ENCODE results near the gene LTB4R2.
"Not testable (repeated sequence)": the region's sequence is repeated elsewhere in the genome, so short reads cannot be mapped to it uniquely, and the experiment has no call there.

The LTB4R2 gene

DNA sequence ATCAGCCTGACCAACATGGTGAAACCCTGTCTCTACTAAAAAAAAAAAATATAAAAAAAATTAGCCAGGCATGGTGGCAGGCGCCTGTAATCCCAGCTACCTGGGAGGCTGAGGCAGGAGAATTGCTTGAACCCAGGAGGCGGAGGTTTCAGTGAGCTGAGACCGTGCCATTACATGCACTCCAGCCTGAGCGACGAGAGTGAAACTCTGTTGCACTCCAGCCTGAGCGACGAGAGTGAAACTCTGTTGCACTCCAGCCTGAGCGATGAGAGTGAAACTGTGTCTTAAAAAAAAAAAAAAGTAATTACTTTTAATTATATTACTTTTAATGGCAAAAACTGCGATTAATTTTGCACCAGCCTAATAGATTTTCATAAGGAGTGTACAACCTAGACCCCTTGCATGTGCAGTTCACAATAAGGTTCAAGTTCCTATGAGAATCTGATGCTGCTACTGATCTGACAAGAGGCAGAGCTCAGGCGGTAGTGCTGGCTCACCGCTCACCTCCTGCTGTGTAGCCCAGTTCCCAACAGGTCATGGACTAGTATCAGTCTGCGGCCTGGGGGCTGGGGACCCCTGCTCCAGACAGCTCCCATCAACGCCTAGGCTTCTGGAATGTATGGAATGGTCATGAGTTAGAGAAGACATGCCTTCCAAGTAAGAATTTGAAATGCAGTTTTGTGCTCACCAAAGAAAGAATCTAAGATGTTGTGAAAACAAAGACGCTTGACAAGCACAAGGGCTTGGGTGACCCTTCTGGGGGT lies 11.5 kb downstream of the LTB4R2 start:
- no peak for DNase-seq

DNA sequence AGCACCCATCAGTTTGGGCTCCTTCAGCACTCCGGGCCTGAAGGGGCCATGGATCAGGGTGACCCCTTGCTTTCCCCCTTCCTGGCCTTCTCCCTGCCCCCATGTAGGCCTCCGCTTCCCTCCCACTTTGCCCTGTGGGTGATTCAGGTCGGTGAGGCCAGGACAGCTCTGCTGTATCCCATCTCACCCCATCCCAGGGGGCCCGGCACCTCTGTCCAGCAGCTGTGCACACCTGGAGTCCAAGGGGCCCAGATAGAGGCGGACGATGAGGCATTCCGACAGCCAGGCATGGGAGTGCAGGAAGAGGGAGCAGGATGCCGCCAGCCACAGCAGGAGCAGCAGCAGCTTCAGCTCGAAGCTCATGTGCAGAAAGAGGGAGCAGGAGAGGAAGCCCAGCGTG lies 12.7 kb downstream of the LTB4R2 start:
- DNase-seq, result no peak

DNA sequence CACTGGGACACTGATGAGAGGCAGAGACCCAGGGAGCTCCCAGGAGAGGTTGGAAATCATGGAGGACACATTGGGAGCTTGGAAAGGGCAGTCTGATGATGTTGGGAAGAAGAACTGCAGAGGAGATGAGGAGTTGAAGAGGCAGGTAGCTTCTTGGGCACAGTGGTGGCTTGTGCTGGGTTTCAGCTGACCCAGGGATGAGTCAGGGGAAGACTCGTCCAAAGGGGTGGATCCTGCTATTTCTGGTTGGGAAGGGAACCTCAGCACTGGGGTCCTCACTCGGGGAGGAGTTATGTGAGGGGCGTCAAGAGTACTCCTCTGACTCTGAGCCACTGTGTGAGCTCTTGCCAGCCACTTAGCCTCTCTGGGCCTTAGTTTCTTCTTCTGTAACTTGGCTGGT lies 13.4 kb downstream of the LTB4R2 start:
- no peak for DNase-seq

- no peak for DNase-seq
These were observed 14.1 kb downstream of the LTB4R2 start for GRCh38 chr14:24324024-24324423.

GRCh38 chr14:24325041-24325530 lies 15.1 kb downstream of the LTB4R2 start:
- no peak for DNase-seq

DNA sequence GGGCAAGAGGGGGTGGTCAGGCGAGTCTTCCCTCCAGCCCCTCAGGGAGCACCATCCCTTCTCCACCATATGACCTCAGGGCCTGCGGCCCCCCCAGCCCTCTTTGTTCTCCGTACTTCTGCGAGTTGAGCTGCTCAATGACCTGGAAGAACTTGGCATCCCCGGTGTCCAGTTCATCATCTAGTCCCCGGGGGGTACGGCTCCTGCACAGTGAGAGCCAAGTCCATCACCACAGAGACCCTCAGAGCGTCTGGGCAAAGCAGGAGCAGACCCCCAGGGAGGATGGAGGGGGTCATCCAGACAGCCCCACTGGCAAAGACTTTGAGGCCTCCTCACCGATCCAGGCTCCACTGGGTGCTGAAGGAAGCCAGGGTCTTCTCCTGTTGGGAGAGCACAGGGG lies 16.0 kb downstream of the LTB4R2 start:
- no peak for DNase-seq

GRCh38 chr14:24327303-24327702 lies 17.4 kb downstream of the LTB4R2 start:
- DNase-seq, result no peak

- DNase-seq, result not testable (repeated sequence)
These were observed 18.0 kb downstream of the LTB4R2 start for GRCh38 chr14:24327914-24328313.

DNA sequence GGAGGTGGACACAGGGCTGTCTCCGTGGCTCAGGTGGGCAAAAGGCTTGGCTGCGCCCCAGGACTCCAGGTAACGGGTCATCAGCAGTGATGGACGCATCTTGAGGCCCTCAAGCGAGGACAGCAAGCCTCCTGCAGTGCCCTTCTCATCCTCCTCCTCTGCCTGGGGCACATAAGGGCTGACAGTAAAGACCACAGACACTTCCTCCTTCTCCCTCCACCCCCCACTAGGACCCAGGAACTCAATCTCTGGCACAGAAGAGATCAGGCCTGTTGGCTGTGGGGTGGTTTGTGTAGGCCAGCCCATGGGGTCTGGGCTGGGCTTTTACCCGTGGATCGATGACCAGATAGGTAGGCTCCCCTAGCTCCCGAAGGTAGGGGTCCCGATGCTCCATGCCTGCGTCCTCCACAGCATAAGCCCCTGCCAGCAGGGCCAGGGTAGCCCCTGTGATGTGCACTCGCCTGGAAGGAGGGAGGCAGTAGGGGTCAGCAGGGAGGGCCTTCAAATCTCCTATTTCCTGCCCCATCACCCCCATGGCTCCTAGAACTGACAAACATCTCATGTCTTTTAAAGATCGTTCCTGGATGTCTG lies 19.2 kb downstream of the LTB4R2 start:
- DNase-seq, result no peak

DNA sequence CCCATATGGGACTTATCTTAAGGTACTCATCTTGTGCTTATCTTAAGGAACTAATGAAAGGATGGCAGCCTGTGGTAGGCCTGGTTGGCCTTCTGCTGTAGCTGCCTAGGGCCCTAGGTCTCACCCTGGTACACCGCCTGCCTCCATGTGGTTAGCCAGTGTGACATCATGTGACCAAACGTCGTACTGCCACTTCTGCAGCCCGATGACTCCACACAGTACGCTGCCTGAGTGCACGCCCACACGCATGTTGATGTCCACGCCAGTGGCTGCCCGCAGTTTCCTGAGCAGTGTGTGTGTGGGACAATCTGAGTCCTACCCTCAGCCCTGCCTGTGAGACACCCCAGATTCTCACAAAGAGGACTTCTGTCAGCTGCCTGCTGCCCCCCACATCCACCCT lies 19.8 kb downstream of the LTB4R2 start:
- DNase-seq, result no peak

DNA sequence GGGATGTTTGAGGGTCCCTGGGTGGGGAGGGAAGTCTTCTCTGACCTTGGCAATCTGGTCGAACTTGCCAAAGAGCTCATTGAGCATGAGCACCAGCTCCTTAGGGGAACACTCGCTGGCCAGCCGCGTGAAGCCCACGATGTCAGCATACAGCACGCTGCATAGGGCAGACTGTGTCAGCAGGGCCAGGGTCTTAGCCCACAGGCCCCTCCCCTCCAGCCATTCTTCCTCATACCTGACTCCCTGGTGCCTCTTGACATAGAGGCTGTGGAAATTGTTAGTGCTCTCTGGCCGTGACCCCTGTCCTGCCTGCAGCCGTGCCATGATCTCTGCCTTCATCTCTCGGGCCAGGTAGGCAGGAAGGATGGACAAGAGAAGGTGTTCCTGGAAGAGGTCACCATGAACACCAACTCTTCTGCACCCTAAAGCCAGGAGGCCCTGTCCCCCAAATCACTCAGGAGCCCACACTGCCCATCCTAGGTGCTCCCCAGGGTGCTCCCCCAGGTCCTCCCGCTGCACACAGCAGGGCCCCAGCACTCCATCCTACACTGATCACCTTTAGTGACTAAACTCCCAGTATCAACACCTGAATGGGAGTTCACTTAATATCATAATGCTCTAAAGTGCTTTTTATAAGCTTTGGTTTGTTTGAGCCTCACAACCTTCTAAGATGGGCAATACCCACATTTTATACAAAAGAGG lies 21.2 kb downstream of the LTB4R2 start:
- no peak for DNase-seq

DNA sequence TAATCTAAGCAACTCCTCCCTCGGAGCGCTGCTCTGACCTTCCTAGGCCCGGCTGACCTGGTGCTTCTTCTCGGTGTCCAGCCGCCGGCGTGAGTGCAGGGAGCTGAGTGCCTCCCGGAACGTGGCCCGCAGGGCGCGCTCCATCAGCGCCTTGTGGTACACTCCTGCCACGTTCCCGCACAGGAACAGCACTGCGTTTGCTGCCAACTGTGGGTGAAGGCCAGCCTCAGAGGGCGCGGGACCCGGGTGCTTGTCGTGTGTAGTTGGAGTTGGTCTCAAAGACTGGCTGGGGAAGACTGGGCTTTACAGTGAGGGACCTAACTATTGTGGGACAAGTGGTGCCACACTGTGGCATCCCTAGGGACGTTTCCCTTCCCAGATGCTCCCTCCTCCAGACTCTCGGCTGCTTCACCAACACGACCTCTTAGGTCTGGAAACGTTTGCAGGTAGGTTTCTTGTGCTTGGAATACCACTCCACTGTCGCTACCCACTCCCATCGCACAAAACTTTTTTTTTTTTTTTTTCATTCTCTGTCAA lies 21.9 kb downstream of the LTB4R2 start:
- DNase-seq, result no peak

DNA sequence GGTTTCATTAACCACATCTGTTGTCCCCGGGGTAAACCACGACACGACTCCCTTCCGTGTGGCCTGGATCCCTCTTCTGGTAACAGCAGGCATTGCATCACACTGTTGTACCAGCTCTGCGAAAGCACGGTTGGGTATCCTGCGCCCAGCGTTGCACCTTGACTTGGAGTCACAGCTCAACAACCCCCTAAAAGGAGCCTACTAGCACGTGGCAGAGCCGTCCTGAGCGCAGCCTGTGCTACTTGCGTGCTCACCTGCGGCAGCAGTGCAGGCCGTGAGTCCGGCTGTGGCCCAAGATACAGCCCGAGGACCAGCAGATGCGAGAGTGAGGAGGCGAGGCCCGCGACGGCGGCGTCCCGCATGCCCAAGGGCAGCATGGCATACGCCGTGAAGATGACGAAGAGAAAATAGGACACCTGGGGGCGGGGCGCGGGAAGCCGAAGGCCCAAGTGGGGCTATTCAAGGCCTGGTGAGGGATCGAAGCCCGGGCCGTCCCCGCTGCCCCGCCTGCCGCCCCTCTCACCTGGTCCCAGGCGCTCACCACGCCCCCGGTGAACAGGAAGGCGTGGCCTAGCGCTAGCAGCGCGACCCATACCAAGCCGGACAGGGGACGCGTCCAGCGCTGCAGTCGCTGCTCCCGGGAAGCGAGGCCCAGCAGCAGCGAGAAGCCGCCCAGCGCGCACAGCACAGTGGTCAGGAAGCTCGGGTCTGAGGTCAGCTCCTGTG lies 22.5 kb downstream of the LTB4R2 start:
- peak; percentile 68 for DNase-seq

- no peak for DNase-seq
These were observed 24.7 kb downstream of the LTB4R2 start, which contains the start of gene ADCY4 for GRCh38 chr14:24334431-24335291. Gene ADCY4, minus strand, starts transcription at chr14:24335071. Its CDS starts 419 bp downstream, at chr14:24334652.

DNA sequence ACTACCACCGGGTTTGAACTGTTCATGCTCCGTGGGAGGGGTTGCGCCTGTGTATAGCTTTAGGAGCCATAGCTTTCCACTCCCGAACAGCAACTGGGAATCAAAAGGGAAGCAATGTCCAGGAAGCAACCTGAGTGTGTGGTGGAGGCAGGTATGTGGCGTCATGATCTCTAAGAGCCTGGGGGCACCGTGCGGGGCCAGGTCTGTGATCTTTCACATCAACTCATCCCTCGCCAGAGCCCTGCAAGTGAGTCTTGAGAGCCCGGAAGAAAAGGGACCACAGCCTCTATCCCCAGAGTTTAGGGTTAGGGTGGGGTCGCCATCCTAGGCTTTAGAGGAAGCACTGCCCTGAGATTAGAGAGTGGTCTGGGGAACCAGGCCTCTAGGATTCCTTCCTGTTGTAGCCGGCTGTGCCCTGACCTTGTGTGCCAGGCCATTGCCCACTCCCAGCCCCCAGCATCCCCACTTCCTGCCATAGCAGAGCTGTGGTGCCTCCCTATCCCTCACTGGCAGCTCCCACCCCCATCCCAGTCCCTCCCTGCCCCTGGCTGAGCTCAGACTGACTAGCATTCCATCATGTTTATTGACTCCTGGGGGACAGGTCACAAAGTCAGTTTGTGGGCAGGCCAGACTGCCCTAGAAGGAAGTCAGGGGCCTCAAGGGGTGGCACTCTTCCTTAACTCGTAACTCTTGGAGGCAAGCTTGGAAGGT lies 25.7 kb downstream of the LTB4R2 start:
- no peak for DNase-seq

GRCh38 chr14:24337144-24337823 lies 27.3 kb downstream of the LTB4R2 start:
- no peak for DNase-seq

DNA sequence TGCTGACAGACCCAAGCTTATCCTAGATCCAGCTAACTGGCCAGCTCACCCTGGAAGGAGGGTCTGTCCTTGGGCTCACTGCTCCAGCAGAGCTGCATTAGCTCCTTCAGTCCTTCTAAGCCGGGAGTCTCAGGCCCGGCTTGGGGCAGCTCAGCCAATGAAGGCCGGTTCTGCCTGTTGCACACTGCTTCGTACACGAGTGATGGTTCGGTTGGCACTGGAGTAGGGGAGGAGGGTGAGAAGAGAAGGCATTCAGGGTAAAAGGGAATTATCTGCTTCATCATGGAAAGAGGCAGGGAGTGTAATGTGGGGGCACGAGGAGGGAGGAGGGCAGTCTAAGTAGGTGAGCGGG lies 27.9 kb downstream of the LTB4R2 start:
- DNase-seq, result no peak

DNA sequence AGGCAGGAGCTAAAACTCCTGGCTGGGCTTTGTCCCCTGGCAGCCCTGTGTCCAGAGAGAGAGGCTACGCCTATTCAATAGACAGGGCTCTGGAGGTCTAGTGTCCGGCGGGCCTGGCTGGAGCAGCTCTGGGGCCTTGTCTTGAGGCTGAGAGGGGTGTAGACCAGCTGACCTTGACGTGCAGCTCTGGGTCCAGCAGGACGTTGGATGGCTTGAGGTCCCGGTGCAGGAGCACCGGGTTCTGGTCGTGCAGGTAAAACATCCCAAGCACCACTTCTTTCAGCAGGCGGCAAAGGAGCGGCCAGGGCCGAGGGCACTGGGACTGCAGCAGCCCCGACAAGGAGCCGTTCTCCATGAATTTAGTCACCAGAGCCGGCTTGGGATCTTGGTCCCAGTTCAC lies 28.9 kb downstream of the LTB4R2 start:
- no peak for DNase-seq

GRCh38 chr14:24339284-24340151 lies 29.6 kb downstream of the LTB4R2 start, which contains the start of gene RIPK3:
Gene RIPK3, minus strand, starts transcription at chr14:24339991. Its CDS starts 165 bp downstream, at chr14:24339826.
- no peak for DNase-seq

GRCh38 chr14:24340606-24341005 lies 30.7 kb downstream of the LTB4R2 start:
- no peak for DNase-seq
